ENCODE measurements around the gene PECR.

GRCh38 chr2:216098421-216099334 lies 17.1 kb upstream of the PECR start:
- TF ChIP-seq POLR2A (IDR thresholded peaks at IDR 0.05) (no peak), CTCF (IDR thresholded peaks at IDR 0.05) (no peak)
